ENCODE results near the gene ASPHD2.

Gene ASPHD2

GRCh38 chr22:26477341-26477731 is 48.3 kb downstream of the ASPHD2 start:
- no peak overlapping the region for H3K27ac ChIP-seq
- TF ChIP-seq CTCF (conservative IDR thresholded peaks at IDR 0.05) = no peak

GRCh38 chr22:26479043-26479791 is 50.2 kb downstream of the ASPHD2 start:
- peak; percentile 16; the same call in 1 of the 2 replicates for TF ChIP-seq CTCF (conservative IDR thresholded peaks at IDR 0.05)
- H3K27ac ChIP-seq = peak overlapping the region; percentile 89

DNA sequence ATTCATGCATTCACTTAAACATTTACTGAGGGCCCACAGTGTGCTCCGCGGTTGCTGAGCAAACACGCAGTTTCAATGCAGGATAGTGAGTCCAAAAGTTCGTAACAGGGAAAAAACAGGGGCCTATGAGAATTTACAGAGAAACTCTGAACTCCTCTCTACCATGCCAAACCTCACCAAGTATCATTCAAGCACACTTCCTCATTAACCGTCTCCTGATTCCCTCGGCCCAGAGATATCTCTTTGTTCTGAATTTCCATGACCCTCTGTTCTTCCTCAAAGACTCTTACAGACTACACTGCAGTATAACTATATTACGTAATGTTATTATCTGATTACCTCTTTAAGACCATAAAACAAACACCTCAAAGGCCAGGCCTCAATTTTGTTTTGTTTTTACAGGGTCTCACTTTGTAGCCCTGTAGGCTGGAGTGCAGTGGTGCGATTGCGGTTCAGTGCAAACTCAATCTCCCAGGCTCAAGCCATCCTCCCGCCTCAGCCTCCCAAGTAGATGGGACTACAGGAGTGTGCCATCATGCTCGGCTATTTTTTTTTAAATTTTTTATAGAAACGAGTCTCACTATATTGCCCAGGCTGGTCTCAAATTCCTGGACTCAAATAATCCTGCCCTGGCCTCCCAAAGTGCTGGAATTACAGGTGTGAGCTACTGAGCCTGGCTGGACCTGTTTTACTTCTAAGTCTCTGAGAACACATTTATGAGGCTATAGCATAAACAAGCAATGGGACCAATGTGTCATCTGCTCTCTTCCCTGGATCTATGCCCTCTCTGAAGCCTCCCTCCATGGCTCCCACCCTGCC is 50.9 kb downstream of the ASPHD2 start:
- TF ChIP-seq CTCF (conservative IDR thresholded peaks at IDR 0.05) = no peak

GRCh38 chr22:26480611-26480932 is 51.5 kb downstream of the ASPHD2 start:
- H3K27ac ChIP-seq = peak overlapping the region; percentile 89
- TF ChIP-seq CTCF (conservative IDR thresholded peaks at IDR 0.05) = no peak

More for the DNA sequence above, 50.9 kb downstream of the ASPHD2 start:
- peak overlapping the region; percentile 89 for H3K27ac ChIP-seq

- H3K27ac ChIP-seq = peak overlapping the region; percentile 89
- TF ChIP-seq CTCF (conservative IDR thresholded peaks at IDR 0.05) = no peak
Measured at GRCh38 chr22:26481112-26481693, 52.1 kb downstream of the ASPHD2 start.

- H3K27ac ChIP-seq = peak overlapping the region; percentile 89
- no peak for TF ChIP-seq CTCF (conservative IDR thresholded peaks at IDR 0.05)
Measured at GRCh38 chr22:26481694-26482093, 52.6 kb downstream of the ASPHD2 start.

DNA sequence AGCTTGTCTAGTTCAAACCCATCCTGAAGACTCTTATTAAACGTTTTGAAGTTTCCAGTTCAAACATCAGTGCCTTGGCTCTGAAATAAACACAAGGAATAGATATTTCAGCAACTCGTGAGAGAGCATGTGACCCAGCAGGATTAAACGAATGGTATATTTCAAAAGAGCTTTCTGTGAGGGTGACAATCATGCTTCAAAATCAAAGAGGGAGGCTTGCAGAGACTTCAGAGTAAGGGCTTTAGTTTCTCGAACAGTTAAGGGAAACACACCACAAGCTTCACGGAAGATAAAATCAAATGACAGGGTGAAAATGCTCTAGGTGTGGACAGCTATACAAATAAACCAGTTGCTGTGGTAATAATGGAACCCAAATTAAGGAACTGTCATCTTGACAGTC is 53.1 kb downstream of the ASPHD2 start:
- no peak for TF ChIP-seq CTCF (conservative IDR thresholded peaks at IDR 0.05)
- peak overlapping the region; percentile 89 for H3K27ac ChIP-seq

All from VCaP (cell line).